DND-41 (cell line): ENCODE measurements around the gene SKA1.

Source experiments
- CTCF ChIP-seq: IDR thresholded peaks from 2 replicates; pipeline ENCODE4 v1.5.1; 2012; ENCODE audit warnings: borderline replicate concordance, low read length, moderate library complexity, mild to moderate bottlenecking; ENCODE audit not compliant: poor library complexity, severe bottlenecking; ENCODE audit errors: extremely low read depth
- EZH2 ChIP-seq: IDR thresholded peaks from 3 replicates; pipeline ENCODE4 v1.6.1; 2012; ENCODE audit warnings: borderline replicate concordance, low read depth, mild to moderate bottlenecking, moderate library complexity, low read length, inconsistent platforms; ENCODE audit not compliant: severe bottlenecking

- TF ChIP-seq CTCF (no peak), EZH2 (no peak)
These were observed 44.7 kb upstream of the SKA1 start for GRCh38 chr18:50330176-50330575.
